Gastrocnemius medialis (tissue), 4 donors: ENCODE data around the gene NAV2. TPM values are rescaled to one million over a fixed set of nuclear protein-coding genes. Genes with fewer than 3 reads are reported as not detected.

Experiments
- ATAC-seq, 2 donors: fragments of 150-250 bp; one replicate each; pipeline ENCODE4 v1.9.1; 2016
- DNase-seq, 2 donors: peaks; one replicate each; pipeline ENCODE4 v3.0.0-alpha.2; 2019
- H3K27ac ChIP-seq, 4 donors: fragments of 200-600 bp; sonication (generic); 1 replicate in 1 of 4; 2 replicates in 3 of 4; pipeline ENCODE4 v1.5.1; 2016 to 2018; ENCODE audit warnings: mild to moderate bottlenecking in 2 of 4, moderate library complexity in 1 of 4
- H3K27me3 ChIP-seq, 3 donors: fragments of 200-600 bp; sonication (generic) in 2 of 3; 1 replicate in 1 of 3; 2 replicates in 2 of 3; pipeline versions ENCODE4 v1.5.1 to v1.6.0; 2016 to 2019; ENCODE audit warnings: mild to moderate bottlenecking in 1 of 3, moderate library complexity in 1 of 3
- H3K36me3 ChIP-seq, 2 donors: fragments of 200-600 bp; sonication (generic) in 1 of 2; one replicate each; pipeline ENCODE4 v1.5.1; 2017 to 2018
- H3K4me1 ChIP-seq, 2 donors: fragments of 200-600 bp; sonication (generic) in 1 of 2; one replicate each; pipeline ENCODE4 v1.5.1; 2016 to 2017; ENCODE audit warnings: mild to moderate bottlenecking in 2 of 2
- H3K4me3 ChIP-seq, 4 donors: fragments of 200-600 bp; sonication (generic) in 3 of 4; 1 replicate in 1 of 4; 2 replicates in 3 of 4; pipeline ENCODE4 v1.5.1; 2016 to 2019; ENCODE audit warnings: mild to moderate bottlenecking in 2 of 4
- H3K9me3 ChIP-seq, 3 donors: fragments of 200-600 bp; sonication (generic) in 2 of 3; 1 replicate in 1 of 3; 2 replicates in 2 of 3; pipeline ENCODE4 v1.5.1; 2016 to 2019
- CTCF ChIP-seq, 5 experiments: fragments of 450-650 bp in 3 of 5; fragments of 200-600 bp in 2 of 5; sonication (generic) in 2 of 5; IDR thresholded peaks in 4 of 5; conservative IDR thresholded peaks in 1 of 5; 1 replicate in 4 of 5; 2 replicates in 1 of 5; pipeline ENCODE4 v1.5.1; 2016 to 2019; ENCODE audit warnings: antibody characterized with exemption in 5 of 5, mild to moderate bottlenecking in 3 of 5, moderate library complexity in 3 of 5
- POLR2A ChIP-seq, 2 donors: fragments of 450-650 bp; IDR thresholded peaks; one replicate each; pipeline ENCODE4 v1.6.1; 2017; ENCODE audit warnings: antibody characterized with exemption in 2 of 2, mild to moderate bottlenecking in 2 of 2, moderate library complexity in 2 of 2
- in situ Hi-C, 4 donors: fragments of 200-750 bp; cut with MboI; loops; one replicate each; pipeline versions ENCODE4 v1.15.0 to v1.8.0; 2017; ENCODE audit warnings: low sequenced_read_pairs in 4 of 4
- intact Hi-C: fragments of 100-400 bp; cut with DNase I; formaldehyde crosslinking; loops from one replicate; pipeline ENCODE4 v1.15.1; 2023; ENCODE audit warnings: low total_unique reads
- total RNA-seq, 4 donors: library from RNA; depleted of rRNA; stranded (reverse); fragments of >200 nt; gene quantifications; one replicate each; pipeline versions ENCODE4 v1.1.0 to v1.2.3, GENCODE V29; 2016

Gene NAV2
- total RNA-seq, 4 donors from 2014 or later: 3.2 to 7.7 (median 5.5) TPM

GRCh38 chr11:19819148-19819547 is 106.5 kb downstream of the NAV2 start:
- no peaks in the 10 kb centered on the region for H3K9me3 ChIP-seq
- ATAC-seq: no peak
- in situ Hi-C loops: no loop called here

GRCh38 chr11:19820100-19820499 is 107.5 kb downstream of the NAV2 start:
- ATAC-seq (no peak), DNase-seq (no peak)
- H3K27ac ChIP-seq: no peak overlapping the region
- intact Hi-C loops: no loop called here
- no peak overlapping the region for H3K4me3 ChIP-seq
- TF ChIP-seq POLR2A (IDR thresholded peaks at IDR 0.05): no peak
- H3K27me3 ChIP-seq: no peaks in the 10 kb centered on the region
- no peaks in the 10 kb centered on the region for H3K9me3 ChIP-seq
- in situ Hi-C loops: no loop called here
- H3K36me3 ChIP-seq: no peaks in the 10 kb centered on the region
- peaks cover 22 to 24% of the 10 kb centered on the region in 2 donors for H3K4me1 ChIP-seq

More at GRCh38 chr11:19819148-19819547, 106.5 kb downstream of the NAV2 start:
- no peak overlapping the region for H3K4me3 ChIP-seq
- peaks cover 24 to 33% of the 10 kb centered on the region in 2 donors for H3K4me1 ChIP-seq
- DNase-seq: no peak
- no peaks in the 10 kb centered on the region for H3K36me3 ChIP-seq
- intact Hi-C loops: no loop called here
- H3K27me3 ChIP-seq: no peaks in the 10 kb centered on the region
- TF ChIP-seq CTCF (IDR thresholded peaks at IDR 0.05 in 4 of 5, conservative IDR thresholded peaks at IDR 0.05 in 1 of 5): no peak
- TF ChIP-seq POLR2A (IDR thresholded peaks at IDR 0.05): no peak
- no peak overlapping the region for H3K27ac ChIP-seq

GRCh38 chr11:19821412-19821875 is 108.8 kb downstream of the NAV2 start:
- in situ Hi-C loops (no loop called here), intact Hi-C loops (no loop called here)
- H3K9me3 ChIP-seq: no peaks in the 10 kb centered on the region
- H3K4me1 ChIP-seq: peaks cover 9 to 10% of the 10 kb centered on the region in 2 donors
- H3K4me3 ChIP-seq: no peak overlapping the region
- DNase-seq (no peak), ATAC-seq (no peak)
- no peak for TF ChIP-seq POLR2A (IDR thresholded peaks at IDR 0.05)
- no peak for TF ChIP-seq CTCF (IDR thresholded peaks at IDR 0.05 in 4 of 5, conservative IDR thresholded peaks at IDR 0.05 in 1 of 5)
- no peaks in the 10 kb centered on the region for H3K36me3 ChIP-seq
- no peak overlapping the region for H3K27ac ChIP-seq
- no peaks in the 10 kb centered on the region for H3K27me3 ChIP-seq

- intact Hi-C loops: no loop called here
- ATAC-seq (no peak), DNase-seq (no peak)
- Histone ChIP-seq H3K36me3 (no peaks in the 10 kb centered on the region), H3K9me3 (no peaks in the 10 kb centered on the region), H3K4me3 (no peak overlapping the region), H3K27ac (no peak overlapping the region), H3K4me1 (peaks cover 6 to 7% of the 10 kb centered on the region in 2 donors), H3K27me3 (no peaks in the 10 kb centered on the region)
- TF ChIP-seq POLR2A (IDR thresholded peaks at IDR 0.05) (no peak), CTCF (IDR thresholded peaks at IDR 0.05 in 4 of 5, conservative IDR thresholded peaks at IDR 0.05 in 1 of 5) (no peak)
- in situ Hi-C loops: no loop called here
Observed at GRCh38 chr11:19821993-19822392, 109.4 kb downstream of the NAV2 start.

GRCh38 chr11:19822531-19822930 is 109.9 kb downstream of the NAV2 start:
- H3K36me3 ChIP-seq: no peaks in the 10 kb centered on the region
- no peak for ATAC-seq
- in situ Hi-C loops (no loop called here), intact Hi-C loops (no loop called here)
- H3K4me1 ChIP-seq: peaks cover under 1 to 1% of the 10 kb centered on the region in 2 donors
- no peaks in the 10 kb centered on the region for H3K27me3 ChIP-seq
- no peak for DNase-seq
- no peaks in the 10 kb centered on the region for H3K9me3 ChIP-seq
- H3K4me3 ChIP-seq: no peak overlapping the region
- H3K27ac ChIP-seq: no peak overlapping the region
- TF ChIP-seq CTCF (IDR thresholded peaks at IDR 0.05 in 4 of 5, conservative IDR thresholded peaks at IDR 0.05 in 1 of 5) (no peak), POLR2A (IDR thresholded peaks at IDR 0.05) (no peak)
